Endothelial cell (in vitro differentiated cells): ENCODE results near the gene ANXA7. TPM values are rescaled to one million over a fixed set of nuclear protein-coding genes. Genes with fewer than 3 reads are reported as not detected.

Experiments used
- DNase-seq: peaks from one replicate; pipeline ENCODE4 v3.0.0; 2021; ENCODE audit warnings: low spot score
- H3K27ac Mint-ChIP-seq: one replicate; pipeline ENCODE4 v1.8.0; 2021; ENCODE audit warnings: mixed read lengths, inconsistent platforms; ENCODE audit not compliant: unreplicated experiment
- H3K27me3 Mint-ChIP-seq: one replicate; pipeline ENCODE4 v1.8.0; 2021; ENCODE audit warnings: mild to moderate bottlenecking, moderate library complexity, mixed read lengths, inconsistent platforms; ENCODE audit not compliant: unreplicated experiment
- H3K36me3 Mint-ChIP-seq: one replicate; pipeline ENCODE4 v1.8.0; 2021; ENCODE audit warnings: mild to moderate bottlenecking, low read depth, mixed read lengths, inconsistent platforms; ENCODE audit not compliant: unreplicated experiment
- H3K4me1 Mint-ChIP-seq: one replicate; pipeline ENCODE4 v1.8.0; 2021; ENCODE audit warnings: mild to moderate bottlenecking, mixed read lengths, inconsistent platforms; ENCODE audit not compliant: unreplicated experiment
- H3K4me3 Mint-ChIP-seq: one replicate; pipeline ENCODE4 v1.8.0; 2021; ENCODE audit warnings: mild to moderate bottlenecking, mixed read lengths, inconsistent platforms; ENCODE audit not compliant: unreplicated experiment
- H3K9me3 Mint-ChIP-seq: one replicate; pipeline ENCODE4 v1.8.0; 2021; ENCODE audit warnings: mixed read lengths, inconsistent platforms; ENCODE audit not compliant: unreplicated experiment
- CTCF ChIP-seq: fragments of 200-600 bp; sonication (generic); IDR thresholded peaks from one replicate; pipeline ENCODE4 v1.5.0; 2021; ENCODE audit warnings: antibody characterized with exemption; ENCODE audit not compliant: unreplicated experiment
- total RNA-seq: library from RNA; stranded (reverse); fragmentation: NEBNext Ultra II Directional; extraction: Animal tissue kit (Norgen Biotek cat#: 25700); gene quantifications from one replicate; pipeline ENCODE4 v1.2.1, GENCODE V29; 2021; ENCODE audit not compliant: unreplicated experiment

Gene ANXA7
- total RNA-seq, 1 donor from 2014 or later, result 92.6 TPM

GRCh38 chr10:73423309-73423708, 9.5 kb upstream of the ANXA7 start:
- Mint-ChIP-seq H3K9me3 (no peaks in the 10 kb centered on the region), H3K27me3 (peaks cover 1% of the 10 kb centered on the region), H3K4me3 (no peak overlapping the region), H3K27ac (no peak overlapping the region), H3K36me3 (peaks cover 35% of the 10 kb centered on the region), H3K4me1 (no peaks in the 10 kb centered on the region)
- no peak for DNase-seq
- TF ChIP-seq CTCF, result no peak

- TF ChIP-seq CTCF, result no peak
- Mint-ChIP-seq H3K4me3 (no peak overlapping the region), H3K4me1 (peaks cover 13% of the 10 kb centered on the region), H3K9me3 (no peaks in the 10 kb centered on the region), H3K27me3 (no peaks in the 10 kb centered on the region), H3K36me3 (no peaks in the 10 kb centered on the region), H3K27ac (no peak overlapping the region)
- DNase-seq, result no peak
These were observed 2.7 kb upstream of the ANXA7 start for GRCh38 chr10:73416571-73416970.

- H3K4me3 Mint-ChIP-seq, result peak overlapping the region; percentile 83
- peak; percentile 3 for TF ChIP-seq CTCF
- no peaks in the 10 kb centered on the region for H3K9me3 Mint-ChIP-seq
- H3K27me3 Mint-ChIP-seq, result no peaks in the 10 kb centered on the region
- no peak for DNase-seq
- H3K36me3 Mint-ChIP-seq, result no peaks in the 10 kb centered on the region
- H3K4me1 Mint-ChIP-seq, result peaks cover 17% of the 10 kb centered on the region
- peak overlapping the region; percentile 59 for H3K27ac Mint-ChIP-seq
These were observed 530 bp upstream of the ANXA7 start for GRCh38 chr10:73414230-73414945.

DNA sequence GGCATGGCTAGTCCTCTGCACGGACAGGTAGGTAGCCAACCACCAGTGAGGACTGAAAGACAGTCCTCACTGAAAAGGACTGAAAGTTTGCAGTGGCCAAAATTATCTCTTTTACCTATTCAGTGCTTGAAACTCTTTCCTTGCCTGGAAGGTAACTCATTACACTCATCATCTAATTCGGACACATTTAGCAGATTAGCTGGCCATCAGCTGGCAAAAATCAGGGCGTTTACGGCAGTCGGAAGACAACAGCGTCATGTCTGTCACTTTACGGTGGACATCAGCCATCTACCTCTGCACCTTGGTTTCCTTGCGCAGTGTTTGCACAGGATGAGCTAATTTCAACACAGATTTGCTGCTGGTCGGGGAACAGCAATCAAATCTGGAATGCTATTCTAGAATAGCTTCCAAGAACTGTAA, 740 bp downstream of the ANXA7 start:
- H3K36me3 Mint-ChIP-seq, result no peaks in the 10 kb centered on the region
- H3K27ac Mint-ChIP-seq, result peak overlapping the region; percentile 85
- peak overlapping the region; percentile 94 for H3K4me3 Mint-ChIP-seq
- H3K4me1 Mint-ChIP-seq, result peaks cover 24% of the 10 kb centered on the region
- H3K27me3 Mint-ChIP-seq, result no peaks in the 10 kb centered on the region
- no peak for TF ChIP-seq CTCF
- peak; percentile 26 for DNase-seq
- no peaks in the 10 kb centered on the region for H3K9me3 Mint-ChIP-seq

- Mint-ChIP-seq H3K4me1 (peaks cover 24% of the 10 kb centered on the region), H3K9me3 (no peaks in the 10 kb centered on the region), H3K27ac (no peak overlapping the region), H3K36me3 (no peaks in the 10 kb centered on the region), H3K27me3 (no peaks in the 10 kb centered on the region), H3K4me3 (no peak overlapping the region)
- DNase-seq, result no peak
- no peak for TF ChIP-seq CTCF
These were observed 3.0 kb downstream of the ANXA7 start for GRCh38 chr10:73410897-73411296.
